ENCODE results near the gene SMC1B. TPM values are rescaled to one million over a fixed set of nuclear protein-coding genes. Genes with fewer than 3 reads are reported as not detected.
"Not testable (repeated sequence)": the region's sequence is repeated elsewhere in the genome, so short reads cannot be mapped to it uniquely, and the experiment has no call there.

SMC1B gene
- total and polyA plus RNA-seq, 4 donors: 0.02 to 0.05 TPM; not detected in 2

DNA sequence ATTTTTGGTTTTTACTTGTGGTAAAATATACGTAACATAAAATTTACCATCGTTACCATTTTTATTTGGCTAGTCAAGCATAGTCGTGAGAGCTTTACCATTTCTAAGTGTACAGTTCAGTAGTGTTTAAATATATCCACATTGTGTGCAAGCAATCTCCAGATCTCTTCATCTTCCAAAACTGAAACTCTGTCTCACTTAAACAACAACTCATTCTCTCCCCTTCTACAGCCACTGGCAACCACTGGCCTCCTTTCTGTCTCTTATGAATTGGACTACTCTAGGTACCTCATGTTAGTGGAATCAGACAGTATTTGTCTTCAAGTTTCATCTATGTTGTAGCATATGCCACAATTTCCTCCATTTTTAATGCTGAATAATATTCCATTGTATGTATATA is 37.4 kb downstream of the SMC1B start:
- H3K36me3 ChIP-seq (ENCODE audit: control insufficient read depth in 4 of 4, insufficient read depth in 3 of 4, low read depth in 1 of 4, low read length in 3 of 4): no peaks in the 10 kb centered on the region
- WGBS: 93% methylated on average over 3 of the region's 3 CpGs
- no peaks in the 10 kb centered on the region for H3K4me1 ChIP-seq (ENCODE audit: control insufficient read depth in 4 of 4, insufficient read depth in 4 of 4, low read length in 3 of 4)
- no peak overlapping the region for H3K4me3 ChIP-seq (ENCODE audit: low read depth in 1 of 3, low read length in 3 of 3)
- H3K27ac ChIP-seq (ENCODE audit: low read depth in 1 of 2, low read length in 2 of 2): no peak overlapping the region
- no peak for DNase-seq (ENCODE audit: low spot score)
- H3K27me3 ChIP-seq (ENCODE audit: control insufficient read depth in 4 of 4, insufficient read depth in 4 of 4, low read length in 3 of 4): no peaks in the 10 kb centered on the region
- H3K9me3 ChIP-seq (ENCODE audit: control insufficient read depth in 4 of 4, low read length in 3 of 4): no peaks in the 10 kb centered on the region
- no peak overlapping the region for H3K9ac ChIP-seq (ENCODE audit: low read depth in 1 of 2, low read length in 2 of 2)
- TF ChIP-seq HNF4G (IDR thresholded peaks at IDR 0.05) (no peak), JUND (IDR thresholded peaks at IDR 0.05) (no peak)

- WGBS: 90% methylated on average over 3 of the region's 3 CpGs
- H3K4me1 ChIP-seq (ENCODE audit: control insufficient read depth in 4 of 4, insufficient read depth in 4 of 4, low read length in 3 of 4); H3K36me3 ChIP-seq (ENCODE audit: control insufficient read depth in 4 of 4, insufficient read depth in 3 of 4, low read depth in 1 of 4, low read length in 3 of 4); H3K9ac ChIP-seq (ENCODE audit: low read depth in 1 of 2, low read length in 2 of 2); H3K4me3 ChIP-seq (ENCODE audit: low read depth in 1 of 3, low read length in 3 of 3); DNase-seq (ENCODE audit: low spot score); H3K9me3 ChIP-seq (ENCODE audit: control insufficient read depth in 4 of 4, low read length in 3 of 4); H3K27ac ChIP-seq (ENCODE audit: low read depth in 1 of 2, low read length in 2 of 2); H3K27me3 ChIP-seq (ENCODE audit: control insufficient read depth in 4 of 4, insufficient read depth in 4 of 4, low read length in 3 of 4): not testable (repeated sequence)
Observed at GRCh38 chr22:45373592-45373991, 39.8 kb downstream of the SMC1B start.

DNA sequence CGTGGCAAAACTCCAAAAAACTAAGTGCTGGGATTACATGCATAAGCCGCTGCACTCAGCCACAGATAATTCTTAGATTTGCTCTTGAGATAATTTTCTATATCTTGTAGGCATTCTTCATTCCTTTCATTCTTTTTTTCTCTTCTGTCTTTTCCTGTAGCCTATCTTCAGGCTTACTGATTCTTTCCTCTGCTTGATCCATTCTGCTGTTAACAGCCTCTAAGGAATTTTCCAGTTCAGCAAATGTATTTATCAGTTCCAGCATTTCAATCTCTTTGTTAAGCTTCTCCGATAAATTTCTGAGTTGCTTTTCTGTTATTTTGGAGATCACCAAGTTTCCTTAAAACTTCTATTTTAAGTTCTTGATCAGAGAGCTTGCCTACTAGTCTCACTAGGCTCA is 46.7 kb downstream of the SMC1B start:
- Histone ChIP-seq H3K27me3 (ENCODE audit: control insufficient read depth in 4 of 4, insufficient read depth in 4 of 4, low read length in 3 of 4) (no peaks in the 10 kb centered on the region), H3K4me1 (ENCODE audit: control insufficient read depth in 4 of 4, insufficient read depth in 4 of 4, low read length in 3 of 4) (no peaks in the 10 kb centered on the region), H3K4me3 (ENCODE audit: low read depth in 1 of 3, low read length in 3 of 3) (no peak overlapping the region), H3K9ac (ENCODE audit: low read depth in 1 of 2, low read length in 2 of 2) (no peak overlapping the region), H3K9me3 (ENCODE audit: control insufficient read depth in 4 of 4, low read length in 3 of 4) (peaks cover 0 to 3% (median 1%) of the 10 kb centered on the region in 4 donors), H3K27ac (ENCODE audit: low read depth in 1 of 2, low read length in 2 of 2) (no peak overlapping the region), H3K36me3 (ENCODE audit: control insufficient read depth in 4 of 4, insufficient read depth in 3 of 4, low read depth in 1 of 4, low read length in 3 of 4) (no peaks in the 10 kb centered on the region)
- DNase-seq (ENCODE audit: low spot score): no peak
- WGBS: 89% methylated on average over 3 of the region's 3 CpGs
- no peak for TF ChIP-seq HNF4A (conservative IDR thresholded peaks at IDR 0.05)
- TF ChIP-seq, protein P1, sequence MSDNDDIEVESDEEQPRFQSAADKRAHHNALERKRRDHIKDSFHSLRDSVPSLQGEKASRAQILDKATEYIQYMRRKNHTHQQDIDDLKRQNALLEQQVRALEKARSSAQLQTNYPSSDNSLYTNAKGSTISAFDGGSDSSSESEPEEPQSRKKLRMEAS (IDR thresholded peaks at IDR 0.05): no peak
- no peak for TF ChIP-seq RXRA (IDR thresholded peaks at IDR 0.05)

GRCh38 chr22:45359627-45360026 is 53.8 kb downstream of the SMC1B start:
- TF ChIP-seq JUND (IDR thresholded peaks at IDR 0.05): no peak
- no peak for TF ChIP-seq GABPA (IDR thresholded peaks at IDR 0.05 in 1 of 2, conservative IDR thresholded peaks at IDR 0.05 in 1 of 2)
- TF ChIP-seq RXRA (IDR thresholded peaks at IDR 0.05): no peak
- TF ChIP-seq, protein P2, sequence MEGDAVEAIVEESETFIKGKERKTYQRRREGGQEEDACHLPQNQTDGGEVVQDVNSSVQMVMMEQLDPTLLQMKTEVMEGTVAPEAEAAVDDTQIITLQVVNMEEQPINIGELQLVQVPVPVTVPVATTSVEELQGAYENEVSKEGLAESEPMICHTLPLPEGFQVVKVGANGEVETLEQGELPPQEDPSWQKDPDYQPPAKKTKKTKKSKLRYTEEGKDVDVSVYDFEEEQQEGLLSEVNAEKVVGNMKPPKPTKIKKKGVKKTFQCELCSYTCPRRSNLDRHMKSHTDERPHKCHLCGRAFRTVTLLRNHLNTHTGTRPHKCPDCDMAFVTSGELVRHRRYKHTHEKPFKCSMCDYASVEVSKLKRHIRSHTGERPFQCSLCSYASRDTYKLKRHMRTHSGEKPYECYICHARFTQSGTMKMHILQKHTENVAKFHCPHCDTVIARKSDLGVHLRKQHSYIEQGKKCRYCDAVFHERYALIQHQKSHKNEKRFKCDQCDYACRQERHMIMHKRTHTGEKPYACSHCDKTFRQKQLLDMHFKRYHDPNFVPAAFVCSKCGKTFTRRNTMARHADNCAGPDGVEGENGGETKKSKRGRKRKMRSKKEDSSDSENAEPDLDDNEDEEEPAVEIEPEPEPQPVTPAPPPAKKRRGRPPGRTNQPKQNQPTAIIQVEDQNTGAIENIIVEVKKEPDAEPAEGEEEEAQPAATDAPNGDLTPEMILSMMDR (IDR thresholded peaks at IDR 0.05; ENCODE audit: low read depth, low read length, missing input control): no peak
- no peak for TF ChIP-seq RAD21 (IDR thresholded peaks at IDR 0.05)
- TF ChIP-seq, protein P1 (IDR thresholded peaks at IDR 0.05): no peak
- TF ChIP-seq EGR1 (IDR thresholded peaks at IDR 0.05; ENCODE audit: low read depth in 2 of 2): no peak
- no peak for TF ChIP-seq FOXA2 (IDR thresholded peaks at IDR 0.05)
- no peak for TF ChIP-seq NR2F2 (IDR thresholded peaks at IDR 0.05)
- no peak for TF ChIP-seq HNF4A (conservative IDR thresholded peaks at IDR 0.05)
- no peak for TF ChIP-seq HNF4G (IDR thresholded peaks at IDR 0.05)
- TF ChIP-seq SP1 (IDR thresholded peaks at IDR 0.05): no peak
- Histone ChIP-seq H3K9me3 (ENCODE audit: control insufficient read depth in 4 of 4, low read length in 3 of 4) (no peaks in the 10 kb centered on the region), H3K4me1 (ENCODE audit: control insufficient read depth in 4 of 4, insufficient read depth in 4 of 4, low read length in 3 of 4) (no peaks in the 10 kb centered on the region), H3K9ac (ENCODE audit: low read depth in 1 of 2, low read length in 2 of 2) (no peak overlapping the region), H3K27me3 (ENCODE audit: control insufficient read depth in 4 of 4, insufficient read depth in 4 of 4, low read length in 3 of 4) (no peaks in the 10 kb centered on the region), H3K36me3 (ENCODE audit: control insufficient read depth in 4 of 4, insufficient read depth in 3 of 4, low read depth in 1 of 4, low read length in 3 of 4) (no peaks in the 10 kb centered on the region), H3K27ac (ENCODE audit: low read depth in 1 of 2, low read length in 2 of 2) (no peak overlapping the region), H3K4me3 (ENCODE audit: low read depth in 1 of 3, low read length in 3 of 3) (no peak overlapping the region)
- DNase-seq (ENCODE audit: low spot score): no peak
- 81% methylated on average over 4 of the region's 4 CpGs for WGBS
